ENCODE measurements around the gene SFXN5. TPM values are rescaled to one million over a fixed set of nuclear protein-coding genes. Genes with fewer than 3 reads are reported as not detected.

The SFXN5 gene
- total and polyA plus RNA-seq, 2 of the 4 experiments (the other 2 are of a cell fraction): 8.6 to 17.0 TPM

DNA sequence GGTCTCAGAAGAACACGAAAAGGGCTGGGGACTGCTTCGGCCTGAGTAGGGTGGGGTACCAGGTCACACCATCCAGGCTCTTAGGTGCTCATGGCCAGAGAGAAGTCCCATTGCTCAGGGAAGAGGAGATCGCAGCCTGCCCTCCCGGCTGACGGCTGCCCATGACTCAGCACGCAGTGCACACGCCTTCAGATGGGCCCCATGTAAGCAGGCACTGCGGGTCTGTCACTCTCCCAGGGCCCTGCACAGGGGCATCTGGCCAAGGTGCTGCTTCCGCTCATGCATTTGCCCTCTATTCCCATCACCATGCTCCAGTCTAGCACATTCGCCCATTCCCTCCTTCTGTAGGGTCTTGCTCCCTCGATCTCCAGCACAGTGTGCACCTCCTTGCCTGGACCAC lies 34.7 kb downstream of the SFXN5 start:
- dilution Hi-C loops (cut with HindIII; ENCODE audit: low sequenced_read_pairs, unreplicated experiment): no loop called here
- CTCF ChIA-PET: no interaction called here
- no peak for ATAC-seq (ENCODE audit: low read depth)

More for the DNA sequence above, 34.7 kb downstream of the SFXN5 start:
- no peak overlapping the region for H2AK5ac ChIP-seq (ENCODE audit: low read depth, low read length)
- H3K36me3 ChIP-seq (ENCODE audit: control insufficient read depth, insufficient read depth, low read length): peaks cover 8% of the 10 kb centered on the region
- no peak overlapping the region for H2BK120ac ChIP-seq (ENCODE audit: low read depth, low read length)
- no peaks in the 10 kb centered on the region for H3K9me3 ChIP-seq (ENCODE audit: control insufficient read depth, insufficient read depth, low read length)
- H3K4me2 ChIP-seq (ENCODE audit: low read depth, low read length): no peak overlapping the region
- H3K14ac ChIP-seq (replicated peaks; ENCODE audit: low read depth, low read length): no peak overlapping the region
- H3K56ac ChIP-seq (ENCODE audit: extremely low read depth, insufficient read depth, low read length): no peak overlapping the region
- H3K18ac ChIP-seq (ENCODE audit: low read depth, low read length): no peak overlapping the region
- no peak overlapping the region for H2AK9ac ChIP-seq (replicated peaks; ENCODE audit: low read depth, low read length, poor library complexity)
- no peak overlapping the region for H3K4me3 ChIP-seq (ENCODE audit: insufficient read depth, low read depth, low read length)
- H4K20me1 ChIP-seq (ENCODE audit: insufficient read depth, low read length): no peaks in the 10 kb centered on the region; the same call in none of the 2 replicates
- H3K9ac ChIP-seq (ENCODE audit: low read depth, low read length): no peak overlapping the region
- no peak overlapping the region for H2BK5ac ChIP-seq (ENCODE audit: low read depth, low read length, poor library complexity, severe bottlenecking)
- no peak overlapping the region for H3K27ac ChIP-seq (ENCODE audit: insufficient read depth, low read length)
- no TSS peak for BruUV-seq (replicated peaks)
- no peak overlapping the region for H4K91ac ChIP-seq (ENCODE audit: insufficient read depth, low read depth, low read length)
- no peak overlapping the region for H2BK20ac ChIP-seq (ENCODE audit: low read depth, low read length)
- no peaks in the 10 kb centered on the region for H3K4me1 ChIP-seq (ENCODE audit: control insufficient read depth, insufficient read depth, low read length)
- no peak overlapping the region for H3K4ac ChIP-seq (ENCODE audit: low read depth, low read length)
- intact Hi-C loops (cut with micrococcal nuclease) (no loop called here), in situ Hi-C loops (cut with MboI; ENCODE audit: low sequenced_read_pairs) (no loop called here)
- H2AFZ ChIP-seq (replicated peaks; ENCODE audit: low read length, poor library complexity): no peak overlapping the region
- peaks cover 3 to 10% of the 10 kb centered on the region in 2 experiments; a peak in 2 of 4 replicates for H3K79me1 ChIP-seq (ENCODE audit: low read depth in 1 of 2, low read length in 2 of 2)
- no peak overlapping the region for H4K5ac ChIP-seq (ENCODE audit: low read depth, low read length)
- WGBS, 2 experiments (ENCODE audit: extremely low coverage in 2 of 2, insufficient read length in 1 of 2): 82% methylated on average over 6 of the region's 11 CpGs; no CpG with 5 or more reads in 1 of the 2 experiments
- TF ChIP-seq MXI1 (IDR thresholded peaks at IDR 0.05; ENCODE audit: borderline replicate concordance, low read depth, low read length) (no peak), RFX5 (IDR thresholded peaks at IDR 0.05; ENCODE audit: low read depth, low read length) (no peak), SMC3 (IDR thresholded peaks at IDR 0.05; ENCODE audit: low read depth, low read length) (no peak), RAD21 (IDR thresholded peaks at IDR 0.05; ENCODE audit: low read length) (no peak), NFE2L2 (IDR thresholded peaks at IDR 0.05; ENCODE audit: low read depth, low read length) (no peak), FOS (IDR thresholded peaks at IDR 0.05; ENCODE audit: low read depth, low read length) (no peak), MAZ (IDR thresholded peaks at IDR 0.05; ENCODE audit: borderline replicate concordance, low read depth, low read length) (no peak), RCOR1 (IDR thresholded peaks at IDR 0.05; ENCODE audit: insufficient replicate concordance, low read length) (no peak), CHD1 (IDR thresholded peaks at IDR 0.05; ENCODE audit: low read depth, low read length) (no peak), CEBPB (IDR thresholded peaks at IDR 0.05; ENCODE audit: low read depth, low read length) (no peak), POLR2A (IDR thresholded peaks at IDR 0.05; ENCODE audit: low read depth, low read length) (no peak), MAFK (IDR thresholded peaks at IDR 0.05; ENCODE audit: low read depth, low read length) (no peak), BHLHE40 (IDR thresholded peaks at IDR 0.05; ENCODE audit: low read depth, low read length) (no peak)
- TF ChIP-seq, protein P1, sequence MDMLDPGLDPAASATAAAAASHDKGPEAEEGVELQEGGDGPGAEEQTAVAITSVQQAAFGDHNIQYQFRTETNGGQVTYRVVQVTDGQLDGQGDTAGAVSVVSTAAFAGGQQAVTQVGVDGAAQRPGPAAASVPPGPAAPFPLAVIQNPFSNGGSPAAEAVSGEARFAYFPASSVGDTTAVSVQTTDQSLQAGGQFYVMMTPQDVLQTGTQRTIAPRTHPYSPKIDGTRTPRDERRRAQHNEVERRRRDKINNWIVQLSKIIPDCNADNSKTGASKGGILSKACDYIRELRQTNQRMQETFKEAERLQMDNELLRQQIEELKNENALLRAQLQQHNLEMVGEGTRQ (IDR thresholded peaks at IDR 0.05; ENCODE audit: low read depth, low read length): no peak
- TF ChIP-seq, protein P2, sequence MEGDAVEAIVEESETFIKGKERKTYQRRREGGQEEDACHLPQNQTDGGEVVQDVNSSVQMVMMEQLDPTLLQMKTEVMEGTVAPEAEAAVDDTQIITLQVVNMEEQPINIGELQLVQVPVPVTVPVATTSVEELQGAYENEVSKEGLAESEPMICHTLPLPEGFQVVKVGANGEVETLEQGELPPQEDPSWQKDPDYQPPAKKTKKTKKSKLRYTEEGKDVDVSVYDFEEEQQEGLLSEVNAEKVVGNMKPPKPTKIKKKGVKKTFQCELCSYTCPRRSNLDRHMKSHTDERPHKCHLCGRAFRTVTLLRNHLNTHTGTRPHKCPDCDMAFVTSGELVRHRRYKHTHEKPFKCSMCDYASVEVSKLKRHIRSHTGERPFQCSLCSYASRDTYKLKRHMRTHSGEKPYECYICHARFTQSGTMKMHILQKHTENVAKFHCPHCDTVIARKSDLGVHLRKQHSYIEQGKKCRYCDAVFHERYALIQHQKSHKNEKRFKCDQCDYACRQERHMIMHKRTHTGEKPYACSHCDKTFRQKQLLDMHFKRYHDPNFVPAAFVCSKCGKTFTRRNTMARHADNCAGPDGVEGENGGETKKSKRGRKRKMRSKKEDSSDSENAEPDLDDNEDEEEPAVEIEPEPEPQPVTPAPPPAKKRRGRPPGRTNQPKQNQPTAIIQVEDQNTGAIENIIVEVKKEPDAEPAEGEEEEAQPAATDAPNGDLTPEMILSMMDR (conservative IDR thresholded peaks at IDR 0.05; ENCODE audit: low read depth, low read length): no peak
- TF ChIP-seq, protein P3, sequence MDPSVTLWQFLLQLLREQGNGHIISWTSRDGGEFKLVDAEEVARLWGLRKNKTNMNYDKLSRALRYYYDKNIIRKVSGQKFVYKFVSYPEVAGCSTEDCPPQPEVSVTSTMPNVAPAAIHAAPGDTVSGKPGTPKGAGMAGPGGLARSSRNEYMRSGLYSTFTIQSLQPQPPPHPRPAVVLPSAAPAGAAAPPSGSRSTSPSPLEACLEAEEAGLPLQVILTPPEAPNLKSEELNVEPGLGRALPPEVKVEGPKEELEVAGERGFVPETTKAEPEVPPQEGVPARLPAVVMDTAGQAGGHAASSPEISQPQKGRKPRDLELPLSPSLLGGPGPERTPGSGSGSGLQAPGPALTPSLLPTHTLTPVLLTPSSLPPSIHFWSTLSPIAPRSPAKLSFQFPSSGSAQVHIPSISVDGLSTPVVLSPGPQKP (IDR thresholded peaks at IDR 0.05; ENCODE audit: borderline replicate concordance, low read depth, low read length): no peak
- no peak overlapping the region for H4K8ac ChIP-seq (ENCODE audit: low read depth in 2 of 2, low read length in 2 of 2)
- POLR2A ChIA-PET (ENCODE audit: unreplicated experiment): no interaction called here
- no peaks in the 10 kb centered on the region for H3K27me3 ChIP-seq (ENCODE audit: control insufficient read depth, insufficient read depth, low read length)
- H3K23ac ChIP-seq (ENCODE audit: low read depth, low read length): no peak overlapping the region
- no peak overlapping the region for H2BK15ac ChIP-seq (ENCODE audit: low read depth, low read length)
- H3K9me1 ChIP-seq (ENCODE audit: insufficient read depth, low read length): peaks cover 6% of the 10 kb centered on the region; the same call in 1 of the 2 replicates
- no peak for DNase-seq

Data from IMR-90 (cell line).